H9 (cell line): ENCODE data around the gene SVIP. TPM values are rescaled to one million over a fixed set of nuclear protein-coding genes. Genes with fewer than 3 reads are reported as not detected.

Experiments
- DNase-seq: peaks from one replicate; pipeline ENCODE4 v3.0.0-alpha.2; 2017
- H2AFZ ChIP-seq: one replicate; pipeline ENCODE4 v1.6.1; 2013; ENCODE audit warnings: mild to moderate bottlenecking, low read length, control low read depth, moderate library complexity
- H2AK5ac ChIP-seq: 2 replicates; pipeline ENCODE4 v1.6.1; 2013; ENCODE audit warnings: low read length, control low read depth, mixed read lengths; ENCODE audit not compliant: insufficient read length
- H2BK120ac ChIP-seq: one replicate; pipeline ENCODE4 v1.6.1; 2013; ENCODE audit warnings: low read depth, mild to moderate bottlenecking, low read length, control low read depth, inconsistent platforms; ENCODE audit not compliant: poor library complexity, severe bottlenecking
- H2BK12ac ChIP-seq: 2 replicates; pipeline ENCODE4 v1.6.1; 2013; ENCODE audit warnings: low read length, control low read depth, mixed read lengths, low read depth; ENCODE audit not compliant: insufficient read length
- H2BK15ac ChIP-seq: 2 replicates; pipeline ENCODE4 v1.6.1; 2013; ENCODE audit warnings: low read depth, low read length, control low read depth
- H2BK20ac ChIP-seq: one replicate; pipeline ENCODE4 v1.6.1; 2013; ENCODE audit warnings: low read depth, mild to moderate bottlenecking, low read length, control low read depth, inconsistent platforms; ENCODE audit not compliant: poor library complexity, severe bottlenecking
- H2BK5ac ChIP-seq: 2 replicates; pipeline ENCODE4 v1.6.1; 2013; ENCODE audit warnings: low read length, control low read depth, mixed read lengths; ENCODE audit not compliant: insufficient read length
- H3K14ac ChIP-seq: 2 replicates; pipeline ENCODE4 v1.6.1; 2013; ENCODE audit warnings: low read length, control low read depth; ENCODE audit not compliant: insufficient read depth
- H3K18ac ChIP-seq: 2 replicates; pipeline ENCODE4 v1.6.1; 2013; ENCODE audit warnings: low read depth, mild to moderate bottlenecking, mixed read lengths, low read length, control low read depth; ENCODE audit not compliant: insufficient read length
- H3K23ac ChIP-seq: 2 replicates; pipeline ENCODE4 v1.6.1; 2013; ENCODE audit warnings: low read length, control low read depth, mixed read lengths, low read depth; ENCODE audit not compliant: insufficient read length
- H3K23me2 ChIP-seq: 2 replicates; pipeline ENCODE4 v1.6.1; 2013; ENCODE audit warnings: low read depth, mild to moderate bottlenecking, mixed read lengths, low read length, control low read depth; ENCODE audit not compliant: insufficient read length, poor library complexity, severe bottlenecking
- H3K27ac ChIP-seq: 2 replicates; pipeline ENCODE4 v1.5.1; 2013; ENCODE audit warnings: low read length, control low read depth, mixed read lengths, low read depth; ENCODE audit not compliant: insufficient read length
- H3K27me3 ChIP-seq: 2 replicates; pipeline ENCODE4 v1.6.1; 2013; ENCODE audit warnings: low read length, control low read depth, inconsistent platforms; ENCODE audit not compliant: insufficient read depth
- H3K4ac ChIP-seq: 2 replicates; pipeline ENCODE4 v1.6.1; 2013; ENCODE audit warnings: low read depth, mild to moderate bottlenecking, control low read depth, inconsistent platforms, low read length, moderate library complexity
- H3K4me1 ChIP-seq: 2 replicates; pipeline ENCODE4 v1.6.1; 2013; ENCODE audit warnings: low read length, control low read depth, inconsistent platforms; ENCODE audit not compliant: insufficient read depth
- H3K4me2 ChIP-seq: 2 replicates; pipeline ENCODE4 v1.6.1; 2013; ENCODE audit warnings: low read length, control low read depth, mixed read lengths; ENCODE audit not compliant: insufficient read length, insufficient read depth
- H3K56ac ChIP-seq: 2 replicates; pipeline ENCODE4 v1.6.1; 2013; ENCODE audit warnings: low read depth, mild to moderate bottlenecking, mixed read lengths, low read length, control low read depth; ENCODE audit not compliant: insufficient read length
- H3K79me1 ChIP-seq: 2 replicates; pipeline ENCODE4 v1.6.1; 2013; ENCODE audit warnings: low read depth, mild to moderate bottlenecking, moderate library complexity, low read length, control low read depth, inconsistent platforms; ENCODE audit not compliant: insufficient read depth, poor library complexity, severe bottlenecking
- H3K79me2 ChIP-seq: 2 replicates; pipeline ENCODE4 v1.6.1; 2013; ENCODE audit warnings: low read length, control low read depth, inconsistent platforms; ENCODE audit not compliant: insufficient read depth
- H3K9ac ChIP-seq: 2 replicates; pipeline ENCODE4 v1.6.1; 2013; ENCODE audit warnings: low read length, control low read depth, mixed read lengths; ENCODE audit not compliant: insufficient read length; ENCODE audit errors: extremely low read depth
- H3K9me3 ChIP-seq: one replicate; pipeline ENCODE4 v1.6.1; 2013; ENCODE audit warnings: low read depth, low read length, inconsistent platforms; ENCODE audit not compliant: control insufficient read depth
- H3T11ph ChIP-seq: one replicate; pipeline ENCODE4 v1.6.1; 2013; ENCODE audit warnings: mild to moderate bottlenecking, low read length, control low read depth, inconsistent platforms
- H4K20me1 ChIP-seq: one replicate; pipeline ENCODE4 v1.6.1; 2013; ENCODE audit not compliant: control insufficient read depth, insufficient read length, insufficient read depth
- H4K5ac ChIP-seq: 2 replicates; pipeline ENCODE4 v1.6.1; 2013; ENCODE audit warnings: low read depth, mild to moderate bottlenecking, mixed read lengths, low read length, control low read depth; ENCODE audit not compliant: insufficient read length
- H4K8ac ChIP-seq: replicated peaks from 2 replicates; pipeline ENCODE4 v1.6.1; 2013; ENCODE audit warnings: low read length, control low read depth, mixed read lengths, low read depth; ENCODE audit not compliant: insufficient read length
- H4K91ac ChIP-seq: 2 replicates; pipeline ENCODE4 v1.6.1; 2013; ENCODE audit warnings: low read depth, mild to moderate bottlenecking, moderate library complexity, mixed read lengths, low read length, control low read depth; ENCODE audit not compliant: insufficient read length
- H3K27ac Mint-ChIP-seq, 3 experiments: 2 replicates in 2 of 3; 3 replicates in 1 of 3; pipeline ENCODE4 v1.8.0; 2020 to 2021; ENCODE audit warnings: mixed read lengths in 3 of 3, mild to moderate bottlenecking in 1 of 3, moderate library complexity in 1 of 3
- H3K27me3 Mint-ChIP-seq: 2 replicates; pipeline ENCODE4 v1.8.0; 2021; ENCODE audit warnings: low read depth, mild to moderate bottlenecking, moderate library complexity, mixed read lengths
- H3K36me3 Mint-ChIP-seq, 3 experiments: 2 replicates in 2 of 3; 3 replicates in 1 of 3; pipeline ENCODE4 v1.8.0; 2020 to 2021; ENCODE audit warnings: low read depth in 3 of 3, mixed read lengths in 3 of 3; ENCODE audit not compliant: insufficient read depth in 1 of 3
- H3K4me1 Mint-ChIP-seq, 2 experiments: 2 replicates each; pipeline ENCODE4 v1.8.0; 2020; ENCODE audit warnings: mixed read lengths in 2 of 2
- H3K4me3 Mint-ChIP-seq, 2 experiments: 2 replicates in 1 of 2; 3 replicates in 1 of 2; pipeline ENCODE4 v1.8.0; 2020 to 2021; ENCODE audit warnings: mild to moderate bottlenecking in 2 of 2, mixed read lengths in 2 of 2, moderate library complexity in 1 of 2
- H3K9me3 Mint-ChIP-seq, 2 experiments: 2 replicates in 1 of 2; 3 replicates in 1 of 2; pipeline ENCODE4 v1.8.0; 2020; ENCODE audit warnings: mild to moderate bottlenecking in 2 of 2, mixed read lengths in 2 of 2, moderate library complexity in 1 of 2
- CTCF ChIP-seq: fragments of 200-600 bp; sonication (generic); conservative IDR thresholded peaks from 3 replicates; pipeline ENCODE4 v1.8.0; 2021; ENCODE audit warnings: antibody characterized with exemption, mild to moderate bottlenecking
- WGBS: extraction: QIAGEN DNeasy Blood & Tissue Kit; methylation state at CpG from one replicate; pipeline ENCODE4 v1.1.7; 2013; ENCODE audit warnings: missing lambda C conversion rate, low lambda C conversion rate, mixed read lengths; ENCODE audit not compliant: insufficient read length; ENCODE audit errors: extremely low coverage; 5-methylcytosine and 5-hydroxymethylcytosine counted together
- total RNA-seq: library from RNA; stranded (reverse); gene quantifications from 2 replicates; pipeline ENCODE4 v1.2.1, GENCODE V29; 2021

The SVIP gene
- total RNA-seq, 1 experiment from 2014 or later: 10.4 TPM

DNA sequence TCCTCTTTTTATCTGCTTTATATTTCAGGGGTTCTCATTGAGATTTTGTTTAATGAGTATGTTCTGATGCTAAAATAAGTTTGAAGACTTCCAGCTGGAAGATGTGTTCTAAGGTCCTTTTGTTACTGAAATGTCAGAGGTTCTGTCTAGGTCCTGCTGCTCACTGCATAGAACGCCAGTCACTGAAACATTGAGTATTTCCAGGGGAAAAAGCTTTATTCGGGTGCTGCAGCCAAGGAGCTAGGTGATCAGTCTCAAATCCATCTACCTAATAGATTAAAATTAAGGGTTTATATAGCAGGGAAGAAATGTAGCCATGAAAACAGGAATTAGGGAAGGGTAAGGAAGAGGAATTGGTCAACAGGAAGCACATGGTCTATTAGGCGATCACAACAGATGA lies 19.7 kb downstream of the SVIP start:
- no peak overlapping the region for H3K14ac ChIP-seq
- no peak overlapping the region for H2BK15ac ChIP-seq
- H2BK5ac ChIP-seq: no peak overlapping the region
- H3K79me1 ChIP-seq: no peaks in the 10 kb centered on the region
- H3K4me1 Mint-ChIP-seq: peaks cover 5% of the 10 kb centered on the region in 2 experiments
- no peak overlapping the region for H3K4me3 Mint-ChIP-seq
- no peak overlapping the region for H2BK12ac ChIP-seq
- H3K4ac ChIP-seq: no peak overlapping the region
- no peaks in the 10 kb centered on the region for H3K79me2 ChIP-seq
- no peaks in the 10 kb centered on the region for H3K4me1 ChIP-seq
- H2AFZ ChIP-seq: no peak overlapping the region
- H4K20me1 ChIP-seq: no peaks in the 10 kb centered on the region
- H3K27me3 ChIP-seq: no peaks in the 10 kb centered on the region
- no peak overlapping the region for H3K56ac ChIP-seq
- H4K91ac ChIP-seq: no peak overlapping the region
- H4K5ac ChIP-seq: no peak overlapping the region
- no peaks in the 10 kb centered on the region for H3K23me2 ChIP-seq
- H4K8ac ChIP-seq: no peak overlapping the region
- TF ChIP-seq CTCF: no peak
- H2BK120ac ChIP-seq: no peak overlapping the region
- no peak overlapping the region for H3K27ac ChIP-seq
- peaks cover 4 to 5% (median 4%) of the 10 kb centered on the region in 3 experiments; a peak in 6 of 7 replicates for H3K36me3 Mint-ChIP-seq
- no CpG with 5 or more reads among the region's 3 CpGs for WGBS
- DNase-seq: no peak
- peaks cover 5% of the 10 kb centered on the region for H3K9me3 ChIP-seq
- H3K27ac Mint-ChIP-seq: no peak overlapping the region
- no peak overlapping the region for H3K18ac ChIP-seq
- no peak overlapping the region for H3K4me2 ChIP-seq
- no peaks in the 10 kb centered on the region for H3K27me3 Mint-ChIP-seq
- H2AK5ac ChIP-seq: no peak overlapping the region
- no peak overlapping the region for H3K23ac ChIP-seq
- H3T11ph ChIP-seq: no peak overlapping the region
- H3K9me3 Mint-ChIP-seq: peaks cover 9 to 11% of the 10 kb centered on the region in 2 experiments; a peak in 4 of 5 replicates
- H3K9ac ChIP-seq: no peak overlapping the region
- no peak overlapping the region for H2BK20ac ChIP-seq
